ENCODE results near the gene PRDM16. TPM values are rescaled to one million over a fixed set of nuclear protein-coding genes. Genes with fewer than 3 reads are reported as not detected.

Gene PRDM16
- total RNA-seq, 1 experiment from 2014 or later, result 22.3 TPM

GRCh38 chr1:3079381-3080052, 10.5 kb downstream of the PRDM16 start:
- intact Hi-C loops (cut with micrococcal nuclease; ENCODE audit: unreplicated experiment) (no loop called here), in situ Hi-C loops (cut with HindIII; ENCODE audit: low pct_unique_long_range_greater_than_20kb, low sequenced_read_pairs) (no loop called here)
- DNase-seq (ENCODE audit: low read depth, low spot score) (no peak), ATAC-seq (no peak)
- no peak for TF ChIP-seq CTCF (IDR thresholded peaks at IDR 0.05)
- no peak for TF ChIP-seq TCF7L2 (IDR thresholded peaks at IDR 0.05; ENCODE audit: low read depth, low read length)
- H3K27ac ChIP-seq (ENCODE audit: low read length), result no peak overlapping the region
- CTCF ChIA-PET, result no interaction called here
- no peaks in the 10 kb centered on the region for H3K9me3 ChIP-seq (ENCODE audit: control insufficient read depth, insufficient read depth, low read depth, low read length)
- POLR2A ChIA-PET, result no interaction called here
- no peaks in the 10 kb centered on the region for H3K27me3 ChIP-seq (ENCODE audit: control insufficient read depth, insufficient read depth, low read length)
- H3K4me1 ChIP-seq (ENCODE audit: control insufficient read depth, insufficient read depth, low read length), result peaks cover 37% of the 10 kb centered on the region
- no peak overlapping the region for H3K4me3 ChIP-seq (ENCODE audit: low read depth in 2 of 2, low read length in 2 of 2)
- no TSS peak for BruUV-seq (replicated peaks)
- H3K36me3 ChIP-seq (ENCODE audit: control insufficient read depth, insufficient read depth, low read length), result no peaks in the 10 kb centered on the region

GRCh38 chr1:3080053-3080955, 11.3 kb downstream of the PRDM16 start:
- H3K4me1 ChIP-seq (ENCODE audit: control insufficient read depth, insufficient read depth, low read length), result peaks cover 29% of the 10 kb centered on the region
- no peak overlapping the region for H3K4me3 ChIP-seq (ENCODE audit: low read depth in 2 of 2, low read length in 2 of 2)
- DNase-seq (ENCODE audit: low read depth, low spot score) (no peak), ATAC-seq (no peak)
- CTCF ChIA-PET, result interaction anchor here (0.6 kb wide), 2 partner anchors 279 to 345 kb away, joined by 5 to 6 read pairs; partner anchors contain the start of gene TTC34
- in situ Hi-C loops (cut with HindIII; ENCODE audit: low pct_unique_long_range_greater_than_20kb, low sequenced_read_pairs) (no loop called here), intact Hi-C loops (cut with micrococcal nuclease; ENCODE audit: unreplicated experiment) (no loop called here)
- H3K27ac ChIP-seq (ENCODE audit: low read length), result no peak overlapping the region
- TF ChIP-seq TCF7L2 (IDR thresholded peaks at IDR 0.05; ENCODE audit: low read depth, low read length) (no peak), REST (IDR thresholded peaks at IDR 0.05; ENCODE audit: insufficient read depth in 1 of 2, low read depth in 2 of 2, low read length in 1 of 2) (no peak), SIN3A (IDR thresholded peaks at IDR 0.05; ENCODE audit: borderline replicate concordance, insufficient read depth, low read depth, low read length) (no peak), POLR2AphosphoS5 (IDR thresholded peaks at IDR 0.05; ENCODE audit: low read depth, low read length) (no peak), CTCF (IDR thresholded peaks at IDR 0.05) (no peak)
- no peaks in the 10 kb centered on the region for H3K36me3 ChIP-seq (ENCODE audit: control insufficient read depth, insufficient read depth, low read length)
- no peaks in the 10 kb centered on the region for H3K27me3 ChIP-seq (ENCODE audit: control insufficient read depth, insufficient read depth, low read length)
- POLR2A ChIA-PET, result no interaction called here
- no peaks in the 10 kb centered on the region for H3K9me3 ChIP-seq (ENCODE audit: control insufficient read depth, insufficient read depth, low read depth, low read length)
- no TSS peak for BruUV-seq (replicated peaks)
